Measurements from ENCODE around the gene PCDHGA10. TPM values are rescaled to one million over a fixed set of nuclear protein-coding genes. Genes with fewer than 3 reads are reported as not detected.

PCDHGA10 gene
- total and polyA plus RNA-seq, 2 of the 8 experiments (the other 6 are each of a cell fraction or from before 2014, with no cell fraction given): 2.2 to 6.4 TPM

GRCh38 chr5:141422742-141423291 lies 10.0 kb downstream of the PCDHGA10 start (continued):
- TF ChIP-seq USF2 (IDR thresholded peaks at IDR 0.05; ENCODE audit: low read length): no peak
- TF ChIP-seq EZH2 (IDR thresholded peaks at IDR 0.05; ENCODE audit: low read depth, low read length, severe bottlenecking): no peak
- no peak for TF ChIP-seq SAP30 (IDR thresholded peaks at IDR 0.05; ENCODE audit: insufficient read depth, insufficient replicate concordance, low read length)
- TF ChIP-seq RAD21 (IDR thresholded peaks at IDR 0.05 in 1 of 2, conservative IDR thresholded peaks at IDR 0.05 in 1 of 2; ENCODE audit: low read depth in 2 of 2, low read length in 2 of 2): no peak
- TF ChIP-seq CBX8 (IDR thresholded peaks at IDR 0.05; ENCODE audit: borderline replicate concordance, low read depth, low read length): no peak
- no peak for TF ChIP-seq EGR1 (IDR thresholded peaks at IDR 0.05; ENCODE audit: borderline replicate concordance, low read depth, low read length)
